MCF 10A (cell line): Measurements from ENCODE around the gene SLC30A1. TPM values are rescaled to one million over a fixed set of nuclear protein-coding genes. Genes with fewer than 3 reads are reported as not detected.

Experiments used
- BruUV-seq: library from RNA; stranded (reverse); fragments of 400-500 nt; replicated peaks from 2 replicates; lab custom pipeline; 2021; lab: Mats Ljungman, UMichigan
- CTCF ChIA-PET: fragments of 300-600 bp; sonication (Branson Sonifier 250); formaldehyde crosslinking; extraction: SDS; loops from one replicate; lab custom pipeline; 2021; ENCODE audit warnings: antibody characterized with exemption, inconsistent platforms; lab: Yijun Ruan, JAX
- POLR2A ChIA-PET: fragments of 300-600, 350-650 bp; sonication (Branson Sonifier 250); formaldehyde crosslinking; extraction: SDS; loops from one replicate; lab custom pipeline; 2020; ENCODE audit warnings: antibody characterized with exemption, inconsistent platforms; lab: Yijun Ruan, JAX
- DNase-seq: peaks from one replicate; pipeline ENCODE4 v3.0.0-alpha.2; 2018; ENCODE audit not compliant: unreplicated experiment
- H3K27ac Mint-ChIP-seq: one replicate; pipeline ENCODE4 v1.8.0; 2022; ENCODE audit warnings: mild to moderate bottlenecking, low read depth, mixed read lengths; ENCODE audit not compliant: unreplicated experiment
- H3K27me3 Mint-ChIP-seq: one replicate; pipeline ENCODE4 v1.8.0; 2022; ENCODE audit warnings: mixed read lengths; ENCODE audit not compliant: insufficient read depth, unreplicated experiment
- H3K36me3 Mint-ChIP-seq: one replicate; pipeline ENCODE4 v1.8.0; 2022; ENCODE audit warnings: mild to moderate bottlenecking, moderate library complexity, mixed read lengths; ENCODE audit not compliant: insufficient read depth, unreplicated experiment
- H3K4me1 Mint-ChIP-seq: one replicate; pipeline ENCODE4 v1.8.0; 2022; ENCODE audit warnings: mixed read lengths; ENCODE audit not compliant: insufficient read depth, unreplicated experiment
- H3K4me3 Mint-ChIP-seq: one replicate; pipeline ENCODE4 v1.8.0; 2022; ENCODE audit warnings: mild to moderate bottlenecking, moderate library complexity, mixed read lengths; ENCODE audit not compliant: unreplicated experiment
- H3K9me3 Mint-ChIP-seq: one replicate; pipeline ENCODE4 v1.8.0; 2022; ENCODE audit warnings: mixed read lengths; ENCODE audit not compliant: unreplicated experiment
- intact Hi-C: fragments of 100-400 bp; cut with micrococcal nuclease; formaldehyde crosslinking; loops from 2 replicates; pipeline ENCODE4 v1.14.1; 2022
- total RNA-seq: library from RNA; stranded (reverse); gene quantifications from 2 replicates; pipeline ENCODE4 v1.2.3, GENCODE V29; 2022
- TF ChIP-seq, protein P1 (sequence below): fragments of 200-600 bp; IDR thresholded peaks from one replicate; pipeline ENCODE4 v1.8.0; 2022; ENCODE audit warnings: antibody characterized with exemption, mild to moderate bottlenecking; ENCODE audit not compliant: unreplicated experiment

The SLC30A1 gene
- total RNA-seq, 1 experiment from 2014 or later = 94.1 TPM

- DNase-seq = no peak
- no peak overlapping the region for H3K27ac Mint-ChIP-seq
- TF ChIP-seq, protein P1, sequence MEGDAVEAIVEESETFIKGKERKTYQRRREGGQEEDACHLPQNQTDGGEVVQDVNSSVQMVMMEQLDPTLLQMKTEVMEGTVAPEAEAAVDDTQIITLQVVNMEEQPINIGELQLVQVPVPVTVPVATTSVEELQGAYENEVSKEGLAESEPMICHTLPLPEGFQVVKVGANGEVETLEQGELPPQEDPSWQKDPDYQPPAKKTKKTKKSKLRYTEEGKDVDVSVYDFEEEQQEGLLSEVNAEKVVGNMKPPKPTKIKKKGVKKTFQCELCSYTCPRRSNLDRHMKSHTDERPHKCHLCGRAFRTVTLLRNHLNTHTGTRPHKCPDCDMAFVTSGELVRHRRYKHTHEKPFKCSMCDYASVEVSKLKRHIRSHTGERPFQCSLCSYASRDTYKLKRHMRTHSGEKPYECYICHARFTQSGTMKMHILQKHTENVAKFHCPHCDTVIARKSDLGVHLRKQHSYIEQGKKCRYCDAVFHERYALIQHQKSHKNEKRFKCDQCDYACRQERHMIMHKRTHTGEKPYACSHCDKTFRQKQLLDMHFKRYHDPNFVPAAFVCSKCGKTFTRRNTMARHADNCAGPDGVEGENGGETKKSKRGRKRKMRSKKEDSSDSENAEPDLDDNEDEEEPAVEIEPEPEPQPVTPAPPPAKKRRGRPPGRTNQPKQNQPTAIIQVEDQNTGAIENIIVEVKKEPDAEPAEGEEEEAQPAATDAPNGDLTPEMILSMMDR = no peak
- BruUV-seq = no TSS peak
- H3K27me3 Mint-ChIP-seq = no peaks in the 10 kb centered on the region
- intact Hi-C loops = no loop called here
- ChIA-PET POLR2A (interaction anchor here (0.6 to 7.3 kb wide), 12 partner anchors 9 to 63 kb away, joined by 3 to 81 read pairs (median 22); partner anchors contain the start of gene SLC30A1), CTCF (interaction anchor here (0.7 to 5.5 kb wide), 8 partner anchors 16 to 101 kb away, joined by 3 to 36 read pairs (median 5); partner anchors contain the start of gene SLC30A1)
- no peaks in the 10 kb centered on the region for H3K9me3 Mint-ChIP-seq
- H3K4me1 Mint-ChIP-seq = peaks cover 29% of the 10 kb centered on the region
- peaks cover 7% of the 10 kb centered on the region for H3K36me3 Mint-ChIP-seq
- no peak overlapping the region for H3K4me3 Mint-ChIP-seq
These were observed 35.7 kb upstream of the SLC30A1 start for GRCh38 chr1:211614615-211615014.

DNA sequence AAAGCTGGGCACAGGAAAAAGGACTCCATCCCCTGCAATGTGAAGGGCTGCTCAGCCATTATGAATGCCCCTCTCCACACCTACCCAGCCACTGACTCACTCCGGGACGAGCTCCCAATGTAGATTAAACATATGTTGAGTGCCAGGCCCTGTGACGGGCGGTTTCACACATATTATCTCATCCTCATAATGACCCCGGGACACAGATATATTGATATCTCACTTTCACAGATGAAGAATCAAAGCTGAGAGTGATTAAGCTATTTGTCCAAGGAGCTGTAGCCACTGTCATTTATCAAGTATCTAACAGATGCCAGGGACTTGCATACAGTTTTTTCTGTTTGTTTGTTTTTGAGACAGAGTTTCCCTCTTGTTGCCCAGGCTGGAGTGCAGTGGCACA lies 35.0 kb upstream of the SLC30A1 start:
- no peak for DNase-seq
- CTCF ChIA-PET = interaction anchor here (0.6 to 5.5 kb wide), 15 partner anchors 12 to 955 kb away, joined by 3 to 36 read pairs (median 5); partner anchors contain the start of gene SLC30A1
- no peaks in the 10 kb centered on the region for H3K9me3 Mint-ChIP-seq
- no TSS peak for BruUV-seq
- no peaks in the 10 kb centered on the region for H3K27me3 Mint-ChIP-seq
- peak overlapping the region; percentile 61 for H3K27ac Mint-ChIP-seq
- POLR2A ChIA-PET = interaction anchor here (0.9 to 7.3 kb wide), 13 partner anchors 9 to 63 kb away, joined by 3 to 81 read pairs (median 21); partner anchors contain the start of gene SLC30A1
- H3K36me3 Mint-ChIP-seq = peaks cover 7% of the 10 kb centered on the region
- H3K4me3 Mint-ChIP-seq = peak overlapping the region; percentile 33
- TF ChIP-seq, protein P1 = no peak
- intact Hi-C loops = loop anchor here (1.0 to 2.0 kb wide), 4 partner anchors 19 to 41 kb away; partner anchors contain the start of gene SLC30A1
- H3K4me1 Mint-ChIP-seq = peaks cover 36% of the 10 kb centered on the region

- Mint-ChIP-seq H3K9me3 (no peaks in the 10 kb centered on the region), H3K4me3 (peak overlapping the region; percentile 33), H3K4me1 (peaks cover 37% of the 10 kb centered on the region), H3K27ac (peak overlapping the region; percentile 61), H3K36me3 (peaks cover 7% of the 10 kb centered on the region), H3K27me3 (no peaks in the 10 kb centered on the region)
- intact Hi-C loops = loop anchor here (1.0 to 2.0 kb wide), 4 partner anchors 19 to 42 kb away; partner anchors contain the start of gene SLC30A1
- DNase-seq = peak; percentile 100
- TF ChIP-seq, protein P1 = no peak
- BruUV-seq = no TSS peak
- POLR2A ChIA-PET = interaction anchor here (0.6 to 7.3 kb wide), 19 partner anchors 10 to 561 kb away, joined by 3 to 81 read pairs (median 6); partner anchors contain the start of gene SLC30A1
- CTCF ChIA-PET = interaction anchor here (0.7 to 5.5 kb wide), 17 partner anchors 11 to 290 kb away, joined by 3 to 36 read pairs (median 5); partner anchors contain the start of gene SLC30A1
These were observed 34.4 kb upstream of the SLC30A1 start for GRCh38 chr1:211613108-211613947.

DNA sequence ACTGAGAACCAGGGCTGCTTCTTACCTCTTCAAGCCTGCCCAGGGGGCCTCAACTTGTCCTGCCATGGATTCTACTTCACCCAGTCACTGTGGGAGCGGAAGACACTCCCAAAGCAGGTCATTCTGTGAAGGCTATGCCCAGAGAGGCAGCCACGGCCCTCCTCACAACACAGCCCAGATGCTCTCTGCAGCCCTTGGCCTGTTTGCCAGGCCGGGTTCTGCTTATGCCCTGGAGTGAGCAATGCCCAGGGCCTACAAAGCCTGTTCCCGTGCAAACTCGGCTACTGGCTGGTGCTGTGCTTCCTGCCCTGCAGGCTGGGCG lies 33.8 kb upstream of the SLC30A1 start:
- Mint-ChIP-seq H3K27ac (peak overlapping the region; percentile 61), H3K9me3 (no peaks in the 10 kb centered on the region), H3K4me3 (no peak overlapping the region), H3K27me3 (no peaks in the 10 kb centered on the region), H3K4me1 (peaks cover 41% of the 10 kb centered on the region), H3K36me3 (peaks cover 7% of the 10 kb centered on the region)
- no TSS peak for BruUV-seq
- POLR2A ChIA-PET = interaction anchor here (0.6 to 7.3 kb wide), 17 partner anchors 10 to 562 kb away, joined by 3 to 81 read pairs (median 8); partner anchors contain the start of gene SLC30A1
- TF ChIP-seq, protein P1 = no peak
- CTCF ChIA-PET = interaction anchor here (0.8 to 5.5 kb wide), 10 partner anchors 11 to 143 kb away, joined by 3 to 36 read pairs (median 8); partner anchors contain the start of gene SLC30A1
- no peak for DNase-seq
- intact Hi-C loops = loop anchor here (1.0 to 2.0 kb wide), 4 partner anchors 20 to 43 kb away; partner anchors contain the start of gene SLC30A1
